ENCODE results near the gene MAGIX.
A peak's percentile ranks its signal among the peaks of the same experiment; 100 is the strongest.

MAGIX gene

GRCh38 chrX:49155243-49155899 lies 7.2 kb upstream of the MAGIX start (continued):
- TF ChIP-seq ELK4 (IDR thresholded peaks at IDR 0.05; ENCODE audit: borderline replicate concordance, low read depth, low read length) (no peak), ZBTB6 (tag by site-specific recombination; IDR thresholded peaks at IDR 0.05) (no peak), ZSCAN5A (tag by site-specific recombination; IDR thresholded peaks at IDR 0.05) (no peak), ZSCAN30 (tag by site-specific recombination; IDR thresholded peaks at IDR 0.05) (no peak), PRDM4 (tag by site-specific recombination; IDR thresholded peaks at IDR 0.05) (no peak), ZNF544 (tag by site-specific recombination; IDR thresholded peaks at IDR 0.05) (no peak), ZNF645 (tag by site-specific recombination; IDR thresholded peaks at IDR 0.05) (no peak), ZNF600 (tag by site-specific recombination; IDR thresholded peaks at IDR 0.05) (peak; percentile 73; the same call in 1 of the 2 replicates)
- TF ChIP-seq, protein P1, sequence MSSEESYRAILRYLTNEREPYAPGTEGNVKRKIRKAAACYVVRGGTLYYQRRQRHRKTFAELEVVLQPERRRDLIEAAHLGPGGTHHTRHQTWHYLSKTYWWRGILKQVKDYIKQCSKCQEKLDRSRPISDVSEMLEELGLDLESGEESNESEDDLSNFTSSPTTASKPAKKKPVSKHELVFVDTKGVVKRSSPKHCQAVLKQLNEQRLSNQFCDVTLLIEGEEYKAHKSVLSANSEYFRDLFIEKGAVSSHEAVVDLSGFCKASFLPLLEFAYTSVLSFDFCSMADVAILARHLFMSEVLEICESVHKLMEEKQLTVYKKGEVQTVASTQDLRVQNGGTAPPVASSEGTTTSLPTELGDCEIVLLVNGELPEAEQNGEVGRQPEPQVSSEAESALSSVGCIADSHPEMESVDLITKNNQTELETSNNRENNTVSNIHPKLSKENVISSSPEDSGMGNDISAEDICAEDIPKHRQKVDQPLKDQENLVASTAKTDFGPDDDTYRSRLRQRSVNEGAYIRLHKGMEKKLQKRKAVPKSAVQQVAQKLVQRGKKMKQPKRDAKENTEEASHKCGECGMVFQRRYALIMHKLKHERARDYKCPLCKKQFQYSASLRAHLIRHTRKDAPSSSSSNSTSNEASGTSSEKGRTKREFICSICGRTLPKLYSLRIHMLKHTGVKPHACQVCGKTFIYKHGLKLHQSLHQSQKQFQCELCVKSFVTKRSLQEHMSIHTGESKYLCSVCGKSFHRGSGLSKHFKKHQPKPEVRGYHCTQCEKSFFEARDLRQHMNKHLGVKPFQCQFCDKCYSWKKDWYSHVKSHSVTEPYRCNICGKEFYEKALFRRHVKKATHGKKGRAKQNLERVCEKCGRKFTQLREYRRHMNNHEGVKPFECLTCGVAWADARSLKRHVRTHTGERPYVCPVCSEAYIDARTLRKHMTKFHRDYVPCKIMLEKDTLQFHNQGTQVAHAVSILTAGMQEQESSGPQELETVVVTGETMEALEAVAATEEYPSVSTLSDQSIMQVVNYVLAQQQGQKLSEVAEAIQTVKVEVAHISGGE (tag by site-specific recombination; conservative IDR thresholded peaks at IDR 0.05; ENCODE audit: low read depth), result 0 out of 2 replicates have a peak, but pooled peaks have one; percentile 16
- TF ChIP-seq, protein P2, sequence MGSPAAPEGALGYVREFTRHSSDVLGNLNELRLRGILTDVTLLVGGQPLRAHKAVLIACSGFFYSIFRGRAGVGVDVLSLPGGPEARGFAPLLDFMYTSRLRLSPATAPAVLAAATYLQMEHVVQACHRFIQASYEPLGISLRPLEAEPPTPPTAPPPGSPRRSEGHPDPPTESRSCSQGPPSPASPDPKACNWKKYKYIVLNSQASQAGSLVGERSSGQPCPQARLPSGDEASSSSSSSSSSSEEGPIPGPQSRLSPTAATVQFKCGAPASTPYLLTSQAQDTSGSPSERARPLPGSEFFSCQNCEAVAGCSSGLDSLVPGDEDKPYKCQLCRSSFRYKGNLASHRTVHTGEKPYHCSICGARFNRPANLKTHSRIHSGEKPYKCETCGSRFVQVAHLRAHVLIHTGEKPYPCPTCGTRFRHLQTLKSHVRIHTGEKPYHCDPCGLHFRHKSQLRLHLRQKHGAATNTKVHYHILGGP (tag by site-specific recombination; IDR thresholded peaks at IDR 0.05), result no peak

Data from HEK293 (cell line).